Stimulated activated CD8-positive, alpha-beta memory T cell treated with anti-CD3 and anti-CD28 coated beads, Interleukin-4, amount 100 ng/mL, for 4 hours (primary cell): ENCODE results near the gene IL11.
"Not testable (repeated sequence)": the region's sequence is repeated elsewhere in the genome, so short reads cannot be mapped to it uniquely, and the experiment has no call there.

Experiments used
- DNase-seq, 2 donors: peaks; one replicate each; pipeline ENCODE4 v3.0.0-alpha.2; 2020; ENCODE audit warnings: low read depth in 2 of 2, low spot score in 1 of 2

The IL11 gene

DNA sequence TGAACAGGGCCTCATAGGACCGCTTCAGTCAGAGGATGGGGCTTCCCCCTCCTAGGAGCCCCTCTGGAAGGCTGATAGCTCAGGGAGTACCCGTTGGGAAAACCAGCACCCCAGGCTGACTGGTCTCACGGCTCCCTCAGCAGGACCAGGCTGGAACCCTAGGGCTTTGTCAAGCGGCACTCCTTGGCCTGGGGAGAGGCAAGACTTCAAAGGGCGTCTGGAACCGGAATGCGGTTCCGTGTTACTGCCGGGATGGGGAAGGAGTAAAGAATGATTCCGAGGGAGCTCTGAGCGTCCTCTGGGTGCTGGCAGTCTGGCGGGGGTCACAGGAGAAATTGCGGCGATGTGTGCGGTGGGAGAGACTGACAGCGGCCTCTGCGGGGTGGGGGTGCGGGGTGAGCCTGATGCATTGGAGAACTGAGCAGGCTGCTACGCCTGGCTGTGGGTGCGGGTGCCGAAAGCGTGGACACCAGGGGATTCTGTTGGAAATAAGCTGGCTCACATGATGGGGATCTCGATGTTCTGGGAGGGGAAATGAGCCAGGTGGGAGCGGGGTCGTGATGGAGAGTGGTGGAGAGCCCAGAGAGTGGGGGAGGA is 17.6 kb downstream of the IL11 start:
- no peak for DNase-seq

DNA sequence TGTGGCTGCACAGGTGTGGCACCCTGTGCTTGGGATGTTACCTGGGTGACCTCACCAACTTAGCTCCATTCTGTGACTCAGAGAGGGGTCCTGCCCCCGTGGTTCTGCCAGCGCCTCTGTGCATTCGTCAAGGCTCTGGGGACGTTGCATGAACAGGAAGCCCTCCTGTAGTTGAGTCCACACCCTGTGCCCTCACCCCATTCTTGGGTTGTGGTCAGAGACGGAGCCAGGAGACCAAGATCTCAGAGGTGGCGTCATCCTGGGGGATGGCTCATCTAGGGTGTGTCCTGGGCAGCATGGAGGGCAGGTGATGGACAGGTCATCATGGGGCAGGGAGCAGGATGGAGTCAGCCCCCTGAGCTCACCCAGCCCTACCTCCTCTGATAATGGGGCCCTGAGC is 18.2 kb downstream of the IL11 start:
- DNase-seq, result no peak

DNA sequence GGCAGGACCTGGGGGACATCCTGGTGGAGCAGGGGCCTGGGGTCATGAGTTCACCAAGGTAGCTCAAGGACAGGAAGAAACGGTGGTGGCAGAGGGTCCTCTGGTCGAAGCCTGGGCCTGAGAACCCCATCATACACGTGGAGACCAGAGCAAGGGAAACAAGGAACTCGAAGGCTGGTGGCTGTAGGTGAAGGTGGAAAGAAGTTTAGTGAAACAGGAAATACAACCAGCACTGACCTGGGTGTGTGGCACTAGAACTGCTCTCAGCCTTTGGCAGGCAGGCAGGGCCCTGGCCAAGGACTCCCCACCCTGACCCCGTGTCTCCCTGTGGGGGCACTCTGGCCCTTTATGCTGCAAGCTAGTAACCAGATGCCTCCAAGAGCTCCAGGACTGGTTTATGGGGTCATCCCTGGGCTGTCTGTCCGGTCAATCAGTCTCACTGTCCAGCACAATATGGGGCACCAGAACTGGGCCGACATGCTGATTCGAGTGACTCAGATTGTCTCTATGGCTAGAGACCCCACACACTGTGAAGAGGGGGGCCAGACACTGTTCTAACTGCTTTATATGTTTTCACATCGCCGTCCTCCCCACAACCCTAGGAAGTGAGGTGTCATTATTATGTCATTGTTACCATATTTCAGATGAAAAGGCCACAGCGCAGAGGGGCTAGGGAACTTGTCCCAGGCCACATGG is 19.5 kb downstream of the IL11 start:
- DNase-seq, result no peak

DNA sequence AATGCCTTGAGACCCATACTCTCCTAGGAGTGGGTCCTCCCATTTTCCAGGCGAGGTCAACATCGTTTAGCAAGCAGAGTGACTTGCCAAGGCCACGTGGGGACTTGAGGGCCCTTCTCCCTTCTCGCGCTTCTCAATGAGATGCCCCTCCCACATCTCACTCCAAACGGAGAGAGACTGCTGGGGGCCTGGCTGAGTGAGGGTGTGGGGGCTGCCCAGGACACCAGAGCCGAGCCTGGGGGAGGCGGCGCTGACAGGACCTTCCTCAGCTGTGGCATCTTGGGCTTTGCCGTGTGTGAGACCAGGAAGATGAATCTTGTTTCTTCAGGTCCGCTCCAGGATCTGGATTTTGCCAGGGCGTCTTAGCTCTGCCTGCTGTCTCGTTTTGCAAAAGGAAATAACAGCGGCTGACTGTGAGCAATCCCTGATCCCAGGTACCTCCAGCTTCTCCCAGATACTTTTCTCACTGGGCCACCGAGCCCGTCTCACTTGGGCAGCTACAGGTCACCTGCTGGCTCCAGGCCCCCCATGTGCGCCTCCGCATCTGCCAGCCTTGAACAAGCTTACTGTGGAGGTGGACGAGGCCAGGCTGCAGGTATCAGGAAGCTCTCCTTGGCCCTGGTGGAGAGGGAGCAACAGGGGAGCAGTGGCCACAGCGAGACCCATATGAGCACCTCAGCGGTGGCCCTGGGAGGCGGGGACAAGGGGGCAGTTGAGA is 21.8 kb downstream of the IL11 start:
- no peak for DNase-seq

DNA sequence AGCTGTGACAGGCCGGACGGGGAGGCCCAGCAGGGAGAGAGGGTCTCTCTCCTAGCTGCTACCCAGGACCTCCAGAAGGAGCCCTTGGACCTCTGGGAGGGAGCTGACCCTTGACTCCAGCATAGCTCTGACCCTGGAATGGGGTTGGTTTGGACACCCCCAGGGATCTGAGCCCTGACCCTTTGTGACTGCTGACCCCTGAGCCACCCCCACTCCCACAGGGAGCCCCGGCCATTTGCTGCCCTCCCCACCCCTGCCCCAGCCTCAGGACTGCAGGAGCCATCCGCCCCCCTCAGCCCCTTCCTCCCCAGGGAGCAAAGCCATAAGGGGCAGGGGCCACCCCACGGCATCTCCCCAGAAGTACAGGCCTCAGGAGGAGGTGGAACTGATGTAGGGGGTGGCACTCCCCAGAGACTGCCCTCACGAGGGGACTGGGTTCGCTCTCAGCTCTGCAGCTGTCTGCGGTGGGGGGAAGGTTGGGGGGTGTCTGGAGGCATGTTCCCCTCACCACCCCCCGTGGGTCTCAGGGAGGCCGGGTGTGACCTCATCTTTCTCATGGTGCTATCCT is 22.7 kb downstream of the IL11 start:
- no peak for DNase-seq

DNA sequence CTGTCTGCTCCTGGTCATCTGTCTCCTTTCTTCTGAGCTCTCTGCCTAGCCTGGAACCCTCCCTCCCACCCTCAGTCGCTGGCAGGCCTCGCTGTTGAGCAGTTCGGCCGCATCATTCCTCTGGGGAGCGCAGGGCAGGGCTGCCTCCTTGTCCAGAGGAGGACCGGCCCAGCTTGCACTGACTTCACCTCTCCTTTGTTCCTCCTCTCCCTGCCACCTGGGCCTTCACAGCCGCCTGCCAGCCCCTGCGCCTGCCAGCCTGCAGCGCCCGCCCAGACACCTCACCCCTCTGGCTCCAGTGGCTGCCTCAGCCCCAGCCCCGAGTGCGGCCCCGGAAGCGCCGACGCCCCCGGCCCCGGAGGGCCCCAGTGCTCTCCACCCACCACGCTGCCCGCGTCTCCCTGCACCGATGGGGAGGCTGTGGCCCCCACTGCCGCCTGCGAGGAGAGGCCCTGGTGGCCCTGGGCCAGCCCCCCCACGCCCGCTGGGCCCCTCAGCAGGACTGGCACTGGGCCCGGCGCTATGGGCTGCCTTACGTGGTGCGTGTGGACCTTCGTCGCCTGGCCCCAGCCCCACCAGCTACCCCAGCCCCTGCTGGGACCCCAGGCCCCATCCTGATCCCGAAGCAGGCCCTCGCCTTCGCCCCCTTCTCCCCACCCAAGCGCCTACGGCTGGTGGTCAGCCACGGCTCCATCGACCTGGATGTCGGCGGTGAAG is 23.4 kb downstream of the IL11 start:
- DNase-seq, result no peak

DNA sequence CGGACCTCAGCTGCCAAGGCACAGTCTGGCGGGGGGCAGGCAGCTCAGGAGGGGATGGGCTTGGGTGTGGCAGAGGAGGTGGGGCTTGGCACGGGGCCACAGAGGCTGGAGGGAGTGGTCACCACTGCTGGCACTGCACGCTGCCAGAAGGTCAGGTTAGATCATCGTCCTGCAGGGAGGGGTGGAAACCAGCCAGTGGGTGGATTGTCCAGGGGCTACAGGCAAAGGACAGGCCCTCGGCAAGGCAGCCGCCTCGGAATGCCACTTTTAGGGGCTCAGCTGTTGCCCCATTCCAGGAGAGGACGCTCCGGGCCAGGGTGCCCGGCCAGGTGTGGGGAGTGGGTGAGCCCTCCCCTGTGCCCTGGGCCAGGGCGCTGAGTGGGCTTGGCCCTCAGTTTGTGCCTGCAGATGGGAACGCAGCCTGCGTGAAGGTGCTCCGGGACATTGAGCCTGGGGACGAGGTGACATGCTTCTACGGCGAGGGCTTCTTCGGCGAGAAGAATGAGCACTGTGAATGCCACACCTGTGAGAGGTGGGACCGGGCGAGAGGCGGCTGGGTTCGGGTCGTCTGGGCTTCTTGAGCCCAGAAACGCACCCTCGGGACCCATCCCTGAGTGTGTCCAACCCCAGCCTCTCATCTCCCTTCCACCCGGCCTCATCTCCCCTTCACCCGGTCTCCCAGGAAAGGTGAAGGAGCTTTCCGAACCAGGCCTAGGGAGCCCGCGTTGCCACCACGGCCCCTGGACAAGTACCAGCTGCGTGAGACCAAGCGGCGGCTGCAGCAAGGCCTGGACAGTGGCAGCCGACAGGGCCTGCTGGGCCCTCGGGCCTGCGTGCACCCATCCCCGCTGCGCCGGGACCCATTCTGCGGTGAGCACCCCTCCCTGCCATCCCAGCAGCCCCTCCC is 24.2 kb downstream of the IL11 start:
- no peak for DNase-seq

DNA sequence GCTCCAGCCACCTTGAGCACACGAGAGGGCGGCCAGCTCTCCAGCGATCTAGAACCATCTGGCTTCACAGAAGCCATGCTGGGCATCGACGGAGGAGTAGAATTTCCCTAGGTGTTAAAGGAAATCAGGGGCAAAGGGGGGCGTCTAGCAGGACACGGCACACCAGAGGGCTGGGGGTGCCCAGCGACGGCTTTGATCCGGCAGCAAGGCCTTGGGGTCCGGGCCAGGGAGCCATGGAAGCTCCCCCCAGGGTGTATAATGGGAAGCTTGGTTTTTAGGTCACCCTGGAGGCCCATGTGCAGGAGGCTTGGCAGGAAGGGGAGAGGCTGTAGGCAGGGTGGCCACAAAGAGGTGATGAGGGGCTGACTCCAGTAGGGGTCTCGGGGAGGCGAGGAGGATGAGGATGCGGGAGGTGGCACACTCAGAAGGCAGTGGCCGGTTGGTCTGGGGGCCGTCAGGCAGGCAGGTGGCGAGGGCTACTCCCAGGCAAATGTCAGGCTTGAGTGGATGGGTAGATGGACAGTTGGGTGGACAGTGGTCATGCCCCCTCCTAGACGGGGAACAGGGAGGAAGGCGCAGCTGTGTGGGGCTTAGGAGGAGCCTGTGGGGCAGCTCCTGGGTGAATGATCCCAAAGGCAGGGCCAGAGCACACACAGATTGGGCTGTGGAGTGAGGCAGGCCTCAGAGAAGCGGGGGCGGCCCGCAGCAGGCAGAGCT is 25.0 kb downstream of the IL11 start:
- no peak for DNase-seq

DNA sequence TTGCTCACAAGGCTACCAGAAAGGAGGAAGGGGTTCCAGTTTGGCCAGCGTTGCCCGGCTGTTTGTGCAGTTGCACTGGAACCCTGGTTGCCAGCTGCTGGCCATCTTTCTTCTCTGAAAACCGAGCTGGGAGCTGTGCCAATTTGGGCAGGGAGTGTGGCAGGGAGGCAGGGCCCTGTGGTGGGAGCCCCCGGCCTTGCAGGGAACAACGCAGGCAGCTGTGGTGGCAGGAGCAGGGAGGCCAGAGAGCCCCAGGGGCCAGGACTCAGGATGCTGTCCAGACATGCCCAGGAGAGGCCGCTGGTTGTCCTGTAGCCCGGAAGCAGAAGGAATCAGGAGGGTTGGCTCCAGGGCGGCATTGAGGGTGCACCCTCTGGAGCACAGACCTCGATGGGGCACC is 25.8 kb downstream of the IL11 start:
- DNase-seq, result no peak

DNA sequence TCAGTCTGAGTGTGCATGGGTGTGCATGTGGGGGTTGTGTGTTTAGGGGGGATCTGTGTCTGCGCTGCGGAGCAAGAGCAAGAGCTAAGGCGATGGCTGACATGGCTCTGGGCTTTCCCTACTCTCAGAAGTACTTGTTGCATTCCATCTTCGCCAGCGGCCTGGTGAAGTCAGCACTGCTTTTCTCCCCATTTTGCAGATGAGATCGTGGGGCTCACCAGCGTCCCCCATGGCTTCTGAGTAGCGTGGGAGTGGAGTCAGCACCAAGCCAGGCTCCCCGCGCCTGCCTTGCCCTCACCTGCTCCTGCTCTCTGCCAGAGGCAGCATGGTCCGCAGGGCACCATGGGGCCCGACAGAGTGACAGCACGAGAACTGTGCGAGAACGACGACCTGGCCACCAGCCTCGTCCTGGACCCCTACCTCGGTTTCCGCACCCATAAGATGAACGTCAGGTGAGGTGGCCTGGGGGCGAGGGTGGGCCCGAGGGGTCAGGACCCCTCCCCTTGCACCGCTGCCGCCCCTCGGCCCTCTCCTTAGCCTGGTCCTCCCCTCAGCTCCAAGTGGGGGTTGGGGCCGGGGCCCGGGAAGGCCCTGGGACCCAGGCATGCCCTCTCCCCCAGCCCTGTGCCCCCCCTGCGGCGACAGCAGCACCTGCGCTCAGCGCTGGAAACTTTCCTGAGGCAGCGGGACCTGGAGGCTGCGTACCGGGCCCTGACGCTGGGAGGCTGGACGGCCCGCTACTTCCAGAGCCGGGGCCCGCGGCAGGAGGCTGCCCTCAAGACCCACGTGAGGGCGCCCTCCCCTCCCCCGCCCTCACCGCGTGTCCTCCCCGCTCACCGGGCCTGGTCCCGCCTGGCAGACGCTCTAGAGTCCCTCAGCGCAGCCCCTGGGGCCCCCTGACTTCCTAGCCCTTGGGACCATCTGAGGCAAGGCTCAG is 28.4 kb downstream of the IL11 start:
- DNase-seq, result no peak

DNA sequence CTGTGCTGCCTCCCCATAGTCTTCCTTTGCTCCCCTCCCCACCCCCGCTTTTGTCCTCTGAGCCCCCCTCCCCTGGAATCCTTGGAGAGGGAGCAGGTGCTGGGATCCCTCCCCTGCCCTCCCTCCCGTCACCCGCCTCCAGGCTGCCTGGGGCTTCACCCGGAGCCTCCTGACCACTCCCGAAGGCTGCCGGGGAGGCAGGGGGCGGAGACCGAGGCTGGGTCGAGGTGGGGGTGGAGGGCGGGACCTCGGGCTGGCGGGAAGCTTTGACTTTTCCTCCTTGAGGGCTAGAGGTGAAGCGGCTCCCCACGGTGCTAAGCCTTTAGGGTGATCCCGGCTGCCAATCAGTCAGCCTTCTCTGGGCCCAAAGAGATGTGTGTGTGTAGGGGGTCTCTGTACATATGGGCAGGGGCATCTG is 29.1 kb downstream of the IL11 start:
- DNase-seq, result peak in 1 of 2 donors; percentile 17

DNA sequence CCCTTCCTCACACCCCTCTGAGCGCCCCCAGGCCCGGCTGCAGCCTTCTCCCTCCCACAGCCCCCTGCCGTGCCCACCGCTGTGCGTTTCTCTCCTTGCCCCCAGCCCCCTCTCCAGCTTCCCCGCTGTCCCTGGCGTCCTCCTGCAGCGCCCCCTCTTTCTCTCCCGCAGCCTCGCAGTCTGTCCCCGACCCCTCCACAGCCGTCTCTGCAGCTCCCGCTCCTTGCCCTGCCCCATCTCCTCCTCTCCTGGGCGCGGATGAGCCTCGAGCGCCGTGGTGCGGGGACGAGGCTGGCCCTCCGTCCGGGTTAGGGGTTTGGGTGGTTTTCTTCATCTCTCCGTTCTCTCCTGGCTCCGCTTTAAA is 29.5 kb downstream of the IL11 start:
- no peak for DNase-seq

DNA sequence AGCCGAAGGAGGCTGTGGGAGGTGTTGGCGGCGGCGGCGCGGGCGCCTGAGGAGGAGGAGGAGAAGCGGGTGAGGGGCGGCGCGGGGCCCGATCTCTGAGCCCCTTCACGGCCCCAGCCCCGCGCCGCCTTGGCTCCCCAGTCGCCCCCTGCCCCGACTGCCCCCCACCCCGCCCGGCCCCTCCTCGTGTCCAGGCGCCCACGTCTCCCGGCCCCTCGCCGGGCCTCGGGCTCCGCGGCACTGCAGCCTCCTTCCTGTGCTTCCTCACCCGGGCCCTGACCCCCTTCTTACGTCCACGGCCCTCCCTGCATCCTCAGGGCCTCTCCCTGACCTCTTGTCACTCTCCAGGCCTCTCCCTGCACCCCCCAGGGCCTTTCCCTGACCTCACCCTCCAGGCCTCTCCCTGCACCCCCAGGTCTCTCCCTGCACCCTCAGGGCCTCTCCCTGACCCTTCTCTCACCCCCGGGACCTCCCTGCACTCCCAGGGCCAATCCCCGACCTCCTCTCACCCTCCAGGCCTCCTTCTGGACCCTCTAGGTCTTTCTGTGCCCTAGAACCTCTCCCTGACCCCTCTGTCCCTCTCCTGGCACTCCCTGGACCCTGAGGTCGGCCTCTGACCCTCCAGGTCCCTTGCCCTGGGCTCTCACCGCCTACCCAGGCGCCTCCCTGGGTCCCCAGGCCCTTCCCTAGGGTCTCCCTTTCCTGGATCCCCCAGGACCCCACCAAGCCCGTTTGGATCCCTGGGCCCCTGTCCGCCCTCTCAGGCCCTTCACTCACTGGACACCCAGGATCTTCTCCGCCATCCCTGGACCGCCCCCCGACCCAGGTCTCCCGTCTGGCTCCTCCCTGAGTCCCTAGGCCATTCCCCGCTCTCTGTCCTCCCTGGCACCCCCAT is 30.1 kb downstream of the IL11 start:
- DNase-seq, result no peak

DNA sequence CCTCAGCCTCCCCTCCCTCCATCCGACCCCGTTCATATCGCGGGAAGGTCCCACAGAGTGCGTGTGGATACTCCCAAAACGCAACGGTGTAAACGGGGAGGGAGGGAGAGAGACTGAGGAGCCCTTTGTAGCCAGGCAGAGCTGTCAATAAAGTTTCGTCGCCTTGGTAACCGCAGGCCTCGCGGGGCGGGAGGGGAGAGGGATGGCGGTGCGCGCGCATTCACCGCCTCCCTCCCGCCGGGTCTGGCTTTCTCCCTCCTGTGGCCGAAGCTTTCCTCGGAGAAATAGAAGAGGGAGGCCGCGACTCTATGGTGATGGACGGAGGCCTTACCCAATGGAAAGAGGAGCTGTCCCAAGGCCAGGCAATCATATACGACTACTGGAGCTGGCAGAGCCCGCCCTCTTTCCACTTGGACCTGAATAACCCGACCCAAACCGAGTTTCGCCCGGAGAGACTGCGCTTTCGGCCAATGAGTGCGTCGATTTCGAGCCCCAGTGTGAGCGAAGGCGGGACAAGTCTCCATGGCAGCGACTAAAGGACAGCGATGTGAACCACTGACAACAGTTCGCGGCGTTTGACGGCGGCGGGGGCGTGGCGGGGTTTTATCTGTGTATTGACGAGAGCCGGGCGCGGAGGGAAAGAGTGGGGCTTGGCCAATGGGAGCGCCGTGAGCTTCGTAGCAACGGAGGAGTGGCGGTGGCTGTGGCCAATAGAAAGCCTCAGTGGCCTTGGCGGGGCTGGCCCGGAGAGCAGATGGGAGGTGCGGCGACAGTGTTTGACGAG is 31.0 kb downstream of the IL11 start, which contains the start of gene KMT5C:
Gene KMT5C, plus strand, starts transcription at position 772 of the 784 bp plus-strand sequence. CDS start 2,061 bp downstream, outside the sequence.
- peak; percentile 100 for DNase-seq

DNA sequence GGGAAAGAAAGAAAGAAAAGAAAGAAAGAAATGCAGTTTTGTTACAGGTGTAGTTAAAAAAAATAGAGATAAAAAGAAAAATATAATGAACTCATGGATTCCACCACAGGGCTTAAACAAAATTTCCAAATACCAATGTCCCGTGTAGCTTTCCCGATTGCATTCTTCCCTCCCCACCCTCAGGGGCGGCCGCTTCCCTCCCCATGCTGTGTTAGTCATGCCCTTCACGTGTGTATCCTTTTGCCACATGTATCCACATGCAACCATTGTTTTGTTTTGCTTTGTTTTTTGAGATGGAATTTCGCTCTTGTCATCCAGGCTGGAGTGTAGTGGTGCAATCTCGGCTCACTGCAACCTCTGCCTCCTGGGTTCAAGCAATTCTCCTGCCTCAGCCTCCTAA is 34.2 kb downstream of the IL11 start:
- DNase-seq, result no peak

DNA sequence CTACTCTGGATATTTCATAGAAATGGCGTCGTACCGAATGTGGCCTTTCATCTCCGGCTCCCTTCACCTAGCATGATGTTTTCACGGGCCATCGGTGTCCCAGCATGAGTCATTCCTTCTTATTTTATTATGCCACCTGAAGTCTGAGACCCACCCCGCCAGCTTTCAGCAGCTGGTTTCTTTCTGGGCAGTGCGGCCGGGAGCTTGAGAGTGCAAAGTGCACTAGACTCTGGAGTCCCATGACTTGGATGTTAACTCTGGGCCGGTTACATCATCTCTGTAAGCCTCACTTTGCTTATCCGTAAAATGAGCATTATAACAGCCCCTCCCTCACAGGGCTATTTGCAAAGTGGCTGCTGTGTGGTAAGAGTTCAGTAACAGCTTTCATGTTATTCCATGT is 36.4 kb downstream of the IL11 start:
- no peak for DNase-seq

DNA sequence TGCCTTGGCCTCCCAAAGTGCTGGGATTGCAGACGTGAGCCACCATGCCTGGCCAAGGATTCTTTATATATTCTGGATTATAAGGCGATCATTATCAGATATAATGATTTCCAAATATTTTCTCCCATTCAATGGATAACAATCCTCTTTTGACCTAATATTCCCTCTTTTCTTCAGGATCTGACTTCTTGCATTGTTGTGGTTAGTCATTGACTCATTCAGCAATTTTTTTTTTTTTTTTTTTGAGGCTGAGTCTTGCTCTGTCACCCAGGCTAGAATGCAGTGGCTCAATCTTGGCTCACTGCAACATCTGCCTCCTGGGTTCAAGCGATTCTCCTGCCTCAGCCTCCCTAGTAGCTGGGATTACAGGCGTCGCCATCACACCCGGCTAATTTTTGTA is 40.5 kb downstream of the IL11 start:
- DNase-seq, result not testable (repeated sequence)
